ENCODE measurements around the gene CLSTN3.
A peak's percentile ranks its signal among the peaks of the same experiment; 100 is the strongest.

CLSTN3 gene

GRCh38 chr12:7162691-7163114 is 32.5 kb downstream of the CLSTN3 start:
- Histone ChIP-seq H4K20me1 (ENCODE audit: insufficient read depth, low read length) (no peaks in the 10 kb centered on the region), H3K4me1 (ENCODE audit: low read length) (no peaks in the 10 kb centered on the region), H3K79me2 (ENCODE audit: low read length) (no peaks in the 10 kb centered on the region), H3F3A (ENCODE audit: insufficient read depth, low read length) (no peaks in the 10 kb centered on the region), H3K9ac (ENCODE audit: low read length) (no peak overlapping the region), H3K36me3 (replicated peaks; ENCODE audit: insufficient read depth, low read length) (no peaks in the 10 kb centered on the region), H3K9me3 (replicated peaks; ENCODE audit: insufficient read depth, low read length) (no peaks in the 10 kb centered on the region), H3K4me3 (ENCODE audit: low read length) (no peak overlapping the region), H3K9me2 (replicated peaks; ENCODE audit: insufficient read depth, low read length) (no peaks in the 10 kb centered on the region), H2AFZ (ENCODE audit: low read length) (0 out of 2 replicates have a peak overlapping the region, but pooled peaks have one; percentile 32), H3K27me3 (replicated peaks; ENCODE audit: insufficient read depth, low read length) (no peaks in the 10 kb centered on the region; the same call in 1 of the 2 replicates), H3K27ac (ENCODE audit: low read length) (no peak overlapping the region), H3K4me2 (ENCODE audit: low read depth, low read length) (peak overlapping the region; percentile 20; the same call in 1 of the 2 replicates)
- TF ChIP-seq EZH2phosphoT487 (IDR thresholded peaks at IDR 0.05; ENCODE audit: low read length) (no peak), CTCF (IDR thresholded peaks at IDR 0.05; ENCODE audit: low read length) (peak; percentile 38)
- no peak for DNase-seq

- Histone ChIP-seq H3K36me3 (replicated peaks; ENCODE audit: insufficient read depth, low read length) (no peaks in the 10 kb centered on the region), H3K9me3 (replicated peaks; ENCODE audit: insufficient read depth, low read length) (no peaks in the 10 kb centered on the region), H3K9me2 (replicated peaks; ENCODE audit: insufficient read depth, low read length) (no peaks in the 10 kb centered on the region), H3K27ac (ENCODE audit: low read length) (no peak overlapping the region), H4K20me1 (ENCODE audit: insufficient read depth, low read length) (no peaks in the 10 kb centered on the region), H3K9ac (ENCODE audit: low read length) (no peak overlapping the region), H3K4me1 (ENCODE audit: low read length) (no peaks in the 10 kb centered on the region), H3K79me2 (ENCODE audit: low read length) (no peaks in the 10 kb centered on the region), H3K27me3 (replicated peaks; ENCODE audit: insufficient read depth, low read length) (no peaks in the 10 kb centered on the region), H2AFZ (ENCODE audit: low read length) (no peak overlapping the region), H3F3A (ENCODE audit: insufficient read depth, low read length) (no peaks in the 10 kb centered on the region), H3K4me3 (ENCODE audit: low read length) (no peak overlapping the region), H3K4me2 (ENCODE audit: low read depth, low read length) (no peak overlapping the region)
- DNase-seq, result no peak
- TF ChIP-seq CTCF (IDR thresholded peaks at IDR 0.05; ENCODE audit: low read length), result no peak
- TF ChIP-seq EZH2 (optimal IDR thresholded peaks at IDR 0.05; ENCODE audit: low read depth, low read length), result no peak
- no peak for TF ChIP-seq EZH2phosphoT487 (IDR thresholded peaks at IDR 0.05; ENCODE audit: low read length)
These were observed 39.8 kb downstream of the CLSTN3 start for GRCh38 chr12:7169951-7170350.

- Histone ChIP-seq H3K9ac (ENCODE audit: low read length) (no peak overlapping the region), H3K27me3 (replicated peaks; ENCODE audit: insufficient read depth, low read length) (no peaks in the 10 kb centered on the region), H3K4me1 (ENCODE audit: low read length) (no peaks in the 10 kb centered on the region), H2AFZ (ENCODE audit: low read length) (no peak overlapping the region), H3K4me2 (ENCODE audit: low read depth, low read length) (no peak overlapping the region), H3K9me3 (replicated peaks; ENCODE audit: insufficient read depth, low read length) (no peaks in the 10 kb centered on the region), H3K4me3 (ENCODE audit: low read length) (no peak overlapping the region), H3K9me2 (replicated peaks; ENCODE audit: insufficient read depth, low read length) (no peaks in the 10 kb centered on the region), H3K27ac (ENCODE audit: low read length) (no peak overlapping the region), H3K79me2 (ENCODE audit: low read length) (no peaks in the 10 kb centered on the region), H4K20me1 (ENCODE audit: insufficient read depth, low read length) (no peaks in the 10 kb centered on the region), H3F3A (ENCODE audit: insufficient read depth, low read length) (no peaks in the 10 kb centered on the region), H3K36me3 (replicated peaks; ENCODE audit: insufficient read depth, low read length) (no peaks in the 10 kb centered on the region)
- DNase-seq, result no peak
- TF ChIP-seq EZH2 (optimal IDR thresholded peaks at IDR 0.05; ENCODE audit: low read depth, low read length), result no peak
- no peak for TF ChIP-seq EZH2phosphoT487 (IDR thresholded peaks at IDR 0.05; ENCODE audit: low read length)
- no peak for TF ChIP-seq CTCF (IDR thresholded peaks at IDR 0.05; ENCODE audit: low read length)
These were observed 41.7 kb downstream of the CLSTN3 start for GRCh38 chr12:7171854-7172253.
